Testis (tissue), 2 donors: Measurements from ENCODE around the gene KIAA0513.

Experiments
- CTCF ChIP-seq, 3 experiments: fragments of 450-650 bp in 2 of 3; fragments of 200-600 bp in 1 of 3; sonication (generic) in 1 of 3; IDR thresholded peaks; one replicate each; pipeline ENCODE4 v1.5.1; 2016 to 2019; ENCODE audit warnings: antibody characterized with exemption in 3 of 3, mild to moderate bottlenecking in 2 of 3, moderate library complexity in 1 of 3
- POLR2A ChIP-seq: fragments of 450-650 bp; IDR thresholded peaks from one replicate; pipeline ENCODE4 v1.6.1; 2017; ENCODE audit warnings: antibody characterized with exemption, mild to moderate bottlenecking, moderate library complexity

- TF ChIP-seq CTCF (IDR thresholded peaks at IDR 0.05): no peak
- no peak for TF ChIP-seq POLR2A
These were observed 12.0 kb upstream of the KIAA0513 start for GRCh38 chr16:85015481-85016187.
